Fibroblast of villous mesenchyme (primary cell): Measurements from ENCODE around the gene CCDC158. TPM values are rescaled to one million over a fixed set of nuclear protein-coding genes. Genes with fewer than 3 reads are reported as not detected.

Experiments used
- DNase-seq: peaks from one replicate; pipeline ENCODE4 v3.0.0-alpha.2; 2010; ENCODE audit warnings: low read depth
- H3K4me3 ChIP-seq: 2 replicates; pipeline ENCODE4 v1.5.1; 2011; ENCODE audit warnings: low read depth, mild to moderate bottlenecking, low read length
- total RNA-seq: library from RNA; depleted of rRNA; stranded (reverse); fragments of >200 nt; gene quantifications from 2 replicates; pipeline ENCODE4 v1.2.3, GENCODE V29; 2012
- TF ChIP-seq, protein P1 (sequence below): IDR thresholded peaks from 2 replicates; pipeline ENCODE4 v1.5.1; 2012; ENCODE audit warnings: low read depth, mild to moderate bottlenecking, low read length; ENCODE audit not compliant: insufficient read depth

CCDC158 gene
- total RNA-seq, 1 donor: 0.43 TPM

DNA sequence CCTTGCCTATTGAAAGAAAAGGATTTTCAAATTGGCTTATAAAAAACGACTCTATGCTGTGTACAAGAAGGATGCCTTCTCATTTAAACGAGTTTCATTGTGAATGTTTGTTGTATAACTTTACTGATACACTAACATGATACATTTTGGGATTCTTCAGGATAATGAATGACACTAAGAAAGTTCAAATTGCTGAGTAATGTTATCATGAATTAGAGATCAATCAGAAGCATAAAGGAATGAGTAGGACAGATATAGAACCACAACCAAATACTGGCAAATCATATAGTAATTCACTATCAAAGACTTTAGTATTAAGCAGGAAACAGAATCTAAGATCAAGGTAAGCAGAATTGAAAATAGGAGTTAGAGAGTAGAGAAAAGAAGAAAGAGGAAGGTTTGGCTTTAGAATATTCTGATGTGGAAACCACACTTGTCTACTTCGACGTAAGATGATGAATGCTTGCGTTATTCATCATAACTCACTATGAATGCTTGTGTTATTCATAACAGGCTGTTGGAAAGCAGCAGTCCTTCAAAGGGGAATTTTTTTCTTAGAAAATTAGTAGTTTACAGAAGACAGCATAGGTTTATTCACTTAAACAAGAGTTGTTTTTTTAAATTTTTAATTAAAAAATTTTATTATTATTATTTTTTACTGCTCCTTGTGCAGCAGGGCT lies 13.4 kb downstream of the CCDC158 start:
- TF ChIP-seq, protein P1, sequence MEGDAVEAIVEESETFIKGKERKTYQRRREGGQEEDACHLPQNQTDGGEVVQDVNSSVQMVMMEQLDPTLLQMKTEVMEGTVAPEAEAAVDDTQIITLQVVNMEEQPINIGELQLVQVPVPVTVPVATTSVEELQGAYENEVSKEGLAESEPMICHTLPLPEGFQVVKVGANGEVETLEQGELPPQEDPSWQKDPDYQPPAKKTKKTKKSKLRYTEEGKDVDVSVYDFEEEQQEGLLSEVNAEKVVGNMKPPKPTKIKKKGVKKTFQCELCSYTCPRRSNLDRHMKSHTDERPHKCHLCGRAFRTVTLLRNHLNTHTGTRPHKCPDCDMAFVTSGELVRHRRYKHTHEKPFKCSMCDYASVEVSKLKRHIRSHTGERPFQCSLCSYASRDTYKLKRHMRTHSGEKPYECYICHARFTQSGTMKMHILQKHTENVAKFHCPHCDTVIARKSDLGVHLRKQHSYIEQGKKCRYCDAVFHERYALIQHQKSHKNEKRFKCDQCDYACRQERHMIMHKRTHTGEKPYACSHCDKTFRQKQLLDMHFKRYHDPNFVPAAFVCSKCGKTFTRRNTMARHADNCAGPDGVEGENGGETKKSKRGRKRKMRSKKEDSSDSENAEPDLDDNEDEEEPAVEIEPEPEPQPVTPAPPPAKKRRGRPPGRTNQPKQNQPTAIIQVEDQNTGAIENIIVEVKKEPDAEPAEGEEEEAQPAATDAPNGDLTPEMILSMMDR: no peak
- no peak for DNase-seq

GRCh38 chr4:76406081-76406480 lies 14.9 kb downstream of the CCDC158 start:
- no peak overlapping the region for H3K4me3 ChIP-seq
- DNase-seq: no peak
- TF ChIP-seq, protein P1: no peak

More for the DNA sequence above, 13.4 kb downstream of the CCDC158 start:
- no peak overlapping the region for H3K4me3 ChIP-seq

- TF ChIP-seq, protein P1: no peak
- DNase-seq: no peak
- H3K4me3 ChIP-seq: no peak overlapping the region
These were observed 19.3 kb downstream of the CCDC158 start for GRCh38 chr4:76401654-76402053.

GRCh38 chr4:76388160-76388908 lies 32.6 kb downstream of the CCDC158 start:
- H3K4me3 ChIP-seq: no peak overlapping the region
- peak; percentile 2 for DNase-seq
- TF ChIP-seq, protein P1: no peak

DNA sequence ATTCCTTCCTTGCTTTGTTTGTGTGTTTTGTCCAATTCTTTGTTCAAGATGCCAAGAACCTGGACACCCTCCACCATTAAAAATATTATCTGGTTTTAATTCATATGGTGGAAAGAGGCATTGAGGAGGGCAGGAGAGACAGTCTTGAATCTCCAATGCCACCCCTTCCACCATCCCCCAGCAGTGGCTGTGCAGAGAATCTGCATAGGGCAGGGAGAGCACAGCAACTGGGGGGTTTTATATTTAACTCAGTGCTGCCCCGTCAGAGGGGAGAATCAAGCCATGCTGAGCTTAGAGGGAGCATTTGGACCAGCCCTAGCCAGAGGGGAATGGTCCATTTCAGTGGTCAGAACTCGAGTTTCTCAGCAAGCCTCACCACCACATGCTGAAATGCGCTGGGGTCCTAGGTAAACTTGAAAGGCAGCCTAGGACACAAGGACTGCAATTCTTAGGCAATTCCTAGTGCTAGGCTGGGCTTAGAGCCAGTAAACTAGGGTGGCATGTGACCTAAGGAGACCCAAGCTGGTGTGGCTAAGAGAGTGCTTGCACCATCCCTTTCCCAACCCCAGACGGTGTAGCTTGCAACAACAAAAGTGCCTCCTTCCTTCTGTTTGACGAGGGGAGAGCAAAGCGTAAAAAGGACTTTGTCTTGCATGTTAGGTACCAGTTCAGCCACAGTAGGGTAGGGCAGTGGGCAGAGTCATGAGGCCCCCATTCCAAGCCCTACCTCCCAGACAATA lies 34.2 kb downstream of the CCDC158 start:
- no peak overlapping the region for H3K4me3 ChIP-seq
- DNase-seq: peak; percentile 6
- TF ChIP-seq, protein P1: no peak

GRCh38 chr4:76385974-76386373 lies 35.0 kb downstream of the CCDC158 start:
- no peak overlapping the region for H3K4me3 ChIP-seq
- TF ChIP-seq, protein P1: no peak
- DNase-seq: no peak
